ENCODE measurements around the gene BRD4.

DNA sequence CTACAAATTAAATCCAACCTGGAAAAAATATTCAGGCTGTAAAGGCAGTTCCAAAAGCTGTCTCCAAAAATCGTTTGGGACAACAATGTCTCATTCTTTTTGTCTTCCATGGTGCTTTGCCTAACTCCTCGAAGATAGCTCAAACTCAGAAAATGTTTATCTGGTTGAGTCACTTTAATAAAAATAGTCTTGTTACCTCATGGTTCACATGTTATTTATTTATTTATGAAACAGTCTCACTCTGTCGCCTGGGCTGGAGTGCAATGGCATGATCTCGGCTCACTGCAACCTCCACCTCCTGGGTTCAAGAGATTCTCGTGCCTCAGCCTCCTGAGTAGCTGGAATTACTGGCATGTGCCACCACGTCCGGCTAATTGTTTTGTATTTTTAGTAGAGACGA is 4.9 kb upstream of the BRD4 start:
- TF ChIP-seq POLR2AphosphoS5 (IDR thresholded peaks at IDR 0.05; ENCODE audit: insufficient read depth, low read depth, low read length) = no peak
- TF ChIP-seq, protein P1, sequence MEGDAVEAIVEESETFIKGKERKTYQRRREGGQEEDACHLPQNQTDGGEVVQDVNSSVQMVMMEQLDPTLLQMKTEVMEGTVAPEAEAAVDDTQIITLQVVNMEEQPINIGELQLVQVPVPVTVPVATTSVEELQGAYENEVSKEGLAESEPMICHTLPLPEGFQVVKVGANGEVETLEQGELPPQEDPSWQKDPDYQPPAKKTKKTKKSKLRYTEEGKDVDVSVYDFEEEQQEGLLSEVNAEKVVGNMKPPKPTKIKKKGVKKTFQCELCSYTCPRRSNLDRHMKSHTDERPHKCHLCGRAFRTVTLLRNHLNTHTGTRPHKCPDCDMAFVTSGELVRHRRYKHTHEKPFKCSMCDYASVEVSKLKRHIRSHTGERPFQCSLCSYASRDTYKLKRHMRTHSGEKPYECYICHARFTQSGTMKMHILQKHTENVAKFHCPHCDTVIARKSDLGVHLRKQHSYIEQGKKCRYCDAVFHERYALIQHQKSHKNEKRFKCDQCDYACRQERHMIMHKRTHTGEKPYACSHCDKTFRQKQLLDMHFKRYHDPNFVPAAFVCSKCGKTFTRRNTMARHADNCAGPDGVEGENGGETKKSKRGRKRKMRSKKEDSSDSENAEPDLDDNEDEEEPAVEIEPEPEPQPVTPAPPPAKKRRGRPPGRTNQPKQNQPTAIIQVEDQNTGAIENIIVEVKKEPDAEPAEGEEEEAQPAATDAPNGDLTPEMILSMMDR (IDR thresholded peaks at IDR 0.05; ENCODE audit: extremely low read depth in 1 of 2, insufficient read depth in 1 of 2, low read depth in 1 of 2, low read length in 2 of 2) = no peak
- no peak for TF ChIP-seq POLR2A (IDR thresholded peaks at IDR 0.05; ENCODE audit: low read depth, low read length)
- TF ChIP-seq MYC (IDR thresholded peaks at IDR 0.05; ENCODE audit: low read depth, low read length) = no peak
- TF ChIP-seq, protein P2, sequence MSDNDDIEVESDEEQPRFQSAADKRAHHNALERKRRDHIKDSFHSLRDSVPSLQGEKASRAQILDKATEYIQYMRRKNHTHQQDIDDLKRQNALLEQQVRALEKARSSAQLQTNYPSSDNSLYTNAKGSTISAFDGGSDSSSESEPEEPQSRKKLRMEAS (IDR thresholded peaks at IDR 0.05; ENCODE audit: insufficient read depth, insufficient read length) = no peak
- no peak for TF ChIP-seq EZH2 (IDR thresholded peaks at IDR 0.05; ENCODE audit: borderline replicate concordance, low read depth, low read length, severe bottlenecking)
- no peak for TF ChIP-seq JUN (IDR thresholded peaks at IDR 0.05; ENCODE audit: borderline replicate concordance, insufficient read depth, insufficient read length, low read depth)
- TF ChIP-seq FOS (IDR thresholded peaks at IDR 0.05; ENCODE audit: borderline replicate concordance, insufficient read depth, low read length) = no peak
